Glomerular visceral epithelial cell (primary cell): ENCODE measurements around the gene DUXA.
A peak's percentile ranks its signal among the peaks of the same experiment; 100 is the strongest.
"Not testable (repeated sequence)": the region's sequence is repeated elsewhere in the genome, so short reads cannot be mapped to it uniquely, and the experiment has no call there.

ENCODE experiments used
- DNase-seq: peaks from one replicate; pipeline ENCODE4 v3.0.0-alpha.2; 2016; ENCODE audit errors: extremely low spot score

DUXA gene

DNA sequence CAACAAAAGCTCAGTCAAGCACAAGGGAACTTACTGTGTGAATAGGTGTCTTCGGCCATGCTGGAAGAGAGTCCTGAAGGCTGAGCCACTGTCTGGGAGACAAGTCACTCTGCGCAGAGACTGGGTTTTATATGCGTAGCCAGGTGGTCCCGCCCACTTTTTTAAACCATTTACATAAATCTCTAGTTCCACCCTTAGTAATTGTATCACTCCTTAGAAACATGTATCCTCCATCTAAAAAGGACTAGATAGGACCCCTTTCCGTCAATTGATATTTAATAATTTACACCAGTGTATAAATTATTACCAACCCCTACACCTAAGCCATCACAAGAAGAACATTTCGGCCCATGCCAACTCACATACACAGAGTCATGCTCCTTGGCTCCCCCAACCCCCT lies at the start of gene DUXA:
TSS of gene DUXA (minus strand) at position 101 of the 400 bp plus-strand sequence. CDS start at position 59, 42 bp downstream.
- DNase-seq = no peak

DNA sequence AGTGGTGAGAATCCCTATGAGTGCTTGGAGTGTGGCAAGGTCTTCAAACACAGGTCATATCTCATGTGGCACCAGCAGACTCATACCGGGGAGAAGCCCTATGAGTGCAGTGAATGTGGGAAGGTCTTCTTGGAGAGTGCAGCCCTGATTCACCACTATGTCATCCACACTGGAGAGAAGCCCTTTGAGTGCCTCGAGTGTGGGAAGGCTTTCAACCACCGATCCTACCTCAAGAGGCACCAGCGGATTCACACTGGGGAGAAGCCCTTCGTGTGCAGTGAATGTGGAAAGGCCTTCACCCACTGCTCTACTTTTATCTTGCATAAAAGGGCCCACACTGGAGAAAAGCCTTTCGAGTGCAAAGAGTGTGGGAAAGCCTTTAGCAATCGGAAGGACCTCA lies 44.8 kb upstream of the DUXA start:
- DNase-seq = no peak

DNA sequence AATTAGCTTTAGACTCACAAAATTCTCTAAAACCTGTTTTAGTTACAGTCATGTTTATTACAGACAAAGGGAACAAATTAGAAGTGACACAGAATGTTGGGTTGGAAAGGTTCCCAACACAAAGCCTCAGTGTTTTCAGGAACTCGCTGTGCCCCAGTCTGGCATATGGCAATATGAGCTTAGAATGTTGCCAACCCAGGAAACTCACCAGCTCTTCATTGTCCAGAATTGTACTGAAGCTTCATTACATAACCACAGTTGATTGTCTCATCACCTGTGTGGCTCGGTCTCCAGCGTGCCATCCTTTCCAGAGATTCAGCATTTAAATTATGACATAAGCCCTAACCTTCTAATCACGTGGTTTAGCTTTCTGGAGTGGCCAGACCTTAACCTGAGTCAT lies 43.1 kb upstream of the DUXA start:
- no peak for DNase-seq

DNA sequence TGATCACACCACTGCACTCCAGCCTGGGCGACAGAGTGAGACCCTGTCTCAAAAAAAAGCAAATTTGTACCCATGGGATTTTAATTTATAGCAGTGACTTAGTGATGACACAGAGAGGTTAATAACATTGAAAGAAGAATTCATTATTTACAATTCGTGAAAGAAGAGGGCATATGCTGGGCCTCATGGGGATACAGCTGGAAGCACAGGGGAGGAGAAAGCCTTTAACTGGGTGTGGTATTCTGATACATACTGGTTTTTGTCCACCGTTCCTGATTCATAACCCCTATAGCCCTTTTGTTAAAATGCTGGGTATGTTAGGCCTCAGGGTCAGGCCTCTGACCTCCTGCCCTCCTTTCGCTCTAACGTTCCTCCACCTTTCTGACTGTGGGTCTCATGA lies 34.9 kb upstream of the DUXA start:
- DNase-seq = no peak

DNA sequence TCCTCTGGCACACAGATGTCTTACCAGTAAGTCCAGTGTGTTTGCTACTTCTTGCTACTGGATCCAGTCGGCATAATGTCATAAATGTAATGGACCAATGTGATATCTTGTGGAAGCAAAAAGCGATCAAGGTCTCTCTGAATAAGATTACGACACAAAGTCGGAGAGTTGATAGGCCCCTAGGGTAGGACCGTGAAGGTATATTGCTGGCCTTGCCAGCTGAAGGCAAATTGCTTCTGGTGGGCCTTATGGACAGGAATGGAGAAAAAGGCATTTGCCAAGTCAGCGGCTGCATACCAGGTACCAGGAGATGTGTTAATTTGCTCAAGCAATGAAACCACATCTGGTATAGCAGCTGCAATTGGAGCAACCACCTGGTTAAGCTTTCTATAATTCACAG lies 30.6 kb upstream of the DUXA start:
- DNase-seq = not testable (repeated sequence)

DNA sequence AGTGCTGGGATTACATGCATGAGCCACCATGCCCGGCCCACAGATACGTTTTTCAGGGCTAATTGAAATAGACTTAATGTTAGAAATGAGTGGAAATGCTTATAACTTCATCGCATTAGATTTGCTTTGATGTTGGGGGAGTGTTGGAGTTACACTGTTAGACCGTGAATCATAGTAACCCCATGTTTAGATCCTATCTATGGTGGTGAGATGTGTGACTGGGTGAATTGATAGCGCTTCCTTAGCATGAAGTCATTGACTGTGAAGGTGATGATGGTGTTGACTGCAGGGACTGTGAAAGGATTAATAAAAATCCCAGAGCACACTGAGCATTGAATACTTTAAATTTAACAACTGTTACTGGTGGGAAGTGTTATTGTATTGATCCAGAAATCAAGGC lies 25.7 kb upstream of the DUXA start:
- no peak for DNase-seq

DNA sequence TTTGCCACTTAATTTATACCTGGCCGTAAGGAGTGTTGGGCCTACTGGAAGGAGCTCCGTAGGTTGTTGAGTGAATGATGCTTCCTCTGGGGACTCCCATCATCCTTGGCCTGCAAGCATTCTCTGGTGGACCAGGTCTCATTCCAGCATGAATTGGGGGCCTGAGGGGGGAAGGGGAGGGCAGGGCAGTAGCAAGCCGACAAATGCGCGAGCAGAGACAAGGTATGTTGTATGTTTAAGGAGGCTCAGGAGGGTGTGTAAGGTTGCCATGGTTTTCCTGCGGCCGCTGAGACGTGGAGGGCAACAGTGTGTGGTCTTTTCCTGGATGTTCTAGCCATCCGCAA lies 24.8 kb upstream of the DUXA start:
- DNase-seq = peak; percentile 33

- peak; percentile 83 for DNase-seq
Measured at GRCh38 chr19:57191141-57192076, 24.1 kb upstream of the DUXA start, which contains the start of gene ZNF264. Gene ZNF264 (plus strand): TSS chr19:57191500. CDS start chr19:57191914, 414 bp downstream.

- no peak for DNase-seq
Measured at GRCh38 chr19:57190301-57190700, 23.0 kb upstream of the DUXA start.

DNA sequence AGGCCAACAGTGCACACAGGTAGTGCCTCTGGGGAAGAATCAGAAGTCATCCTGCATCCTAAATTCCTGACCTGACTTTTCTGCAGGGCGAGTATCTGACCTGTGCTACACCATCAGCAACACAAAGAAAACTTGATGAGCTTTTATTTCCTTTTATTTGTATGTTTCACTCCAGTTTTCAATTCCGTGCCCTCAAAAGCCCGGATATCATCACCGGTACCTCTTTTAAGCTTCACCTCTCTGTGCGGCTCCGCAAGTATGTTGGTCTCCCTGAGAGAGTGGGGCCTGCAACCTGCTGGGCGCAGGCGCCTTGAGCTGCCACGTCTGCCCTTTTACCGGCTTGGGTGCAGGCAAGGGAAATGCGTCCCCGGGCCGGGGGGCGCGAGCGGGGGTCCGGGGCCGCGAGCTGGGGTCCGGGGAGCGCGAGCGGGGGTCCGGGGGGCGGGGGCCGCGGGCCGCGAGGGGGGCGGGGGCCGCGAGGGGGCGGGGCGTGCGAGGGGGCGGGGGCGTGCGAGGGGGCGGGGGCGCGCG lies 4.3 kb upstream of the DUXA start:
- no peak for DNase-seq

- no peak for DNase-seq
Measured at GRCh38 chr19:57165846-57166245, 1.4 kb downstream of the DUXA start.

DNA sequence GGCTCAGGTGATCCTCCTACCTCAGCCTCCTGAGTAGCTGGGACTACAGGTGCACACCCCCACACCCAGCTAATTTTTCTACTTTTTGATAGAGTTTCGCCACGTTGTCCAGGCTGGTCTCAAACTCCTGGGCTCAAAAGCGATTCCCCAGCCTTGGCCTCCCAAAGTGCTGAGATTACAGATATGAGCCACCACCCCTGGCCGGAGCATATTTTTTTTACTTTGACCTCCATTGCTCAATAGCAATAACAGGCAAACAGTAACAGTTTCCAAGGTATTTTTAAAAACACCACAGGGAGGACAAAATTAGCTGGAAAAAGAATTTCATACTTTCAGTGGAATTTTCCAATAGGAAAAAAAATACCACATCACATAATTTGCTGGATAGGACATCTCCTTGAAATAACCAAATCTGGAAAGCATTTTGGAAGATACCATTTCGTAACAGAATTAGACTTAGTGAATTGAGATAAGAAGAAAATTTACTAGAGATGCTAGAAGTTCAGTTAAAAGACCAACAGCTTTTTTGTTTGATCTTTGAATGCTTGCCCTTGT lies 5.2 kb downstream of the DUXA start:
- no peak for DNase-seq

DNA sequence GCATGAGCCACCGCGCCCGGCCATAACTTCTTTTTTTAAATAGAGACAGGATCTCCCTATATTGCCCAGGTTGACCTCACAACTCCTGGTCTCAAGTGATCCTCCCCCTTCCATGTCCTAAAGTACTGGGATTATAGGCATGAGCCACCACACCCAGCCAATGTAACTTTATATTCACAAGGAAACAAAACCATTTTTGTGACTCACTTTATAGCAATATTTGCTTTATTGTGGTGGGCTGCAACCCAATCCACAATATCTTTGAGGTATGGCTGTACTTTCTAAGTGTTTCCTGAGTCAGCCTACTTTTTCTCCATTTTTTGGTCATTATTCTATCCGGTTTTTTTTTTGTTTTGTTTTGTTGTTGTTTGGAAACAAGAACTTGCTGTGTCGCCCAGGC lies 14.4 kb downstream of the DUXA start:
- no peak for DNase-seq

DNA sequence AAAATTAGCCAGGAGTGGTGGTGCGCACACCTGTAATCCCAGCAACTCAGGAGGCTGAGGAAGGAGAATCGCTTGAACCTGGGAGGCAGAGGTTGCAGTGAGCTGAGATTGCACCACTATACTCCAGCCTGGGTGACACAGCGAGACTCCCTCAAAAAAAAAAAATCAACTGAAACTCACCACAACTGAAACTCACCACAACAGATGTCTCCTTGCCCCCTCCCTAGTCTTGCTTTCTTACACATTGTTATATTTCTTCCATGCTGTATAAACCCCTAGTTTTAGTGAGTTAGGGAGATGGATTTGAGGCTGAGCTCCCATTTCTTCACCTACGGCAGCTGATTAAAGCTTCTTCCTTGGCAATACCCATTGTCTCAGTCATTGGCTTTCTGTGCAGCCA lies 25.6 kb downstream of the DUXA start:
- DNase-seq = no peak

DNA sequence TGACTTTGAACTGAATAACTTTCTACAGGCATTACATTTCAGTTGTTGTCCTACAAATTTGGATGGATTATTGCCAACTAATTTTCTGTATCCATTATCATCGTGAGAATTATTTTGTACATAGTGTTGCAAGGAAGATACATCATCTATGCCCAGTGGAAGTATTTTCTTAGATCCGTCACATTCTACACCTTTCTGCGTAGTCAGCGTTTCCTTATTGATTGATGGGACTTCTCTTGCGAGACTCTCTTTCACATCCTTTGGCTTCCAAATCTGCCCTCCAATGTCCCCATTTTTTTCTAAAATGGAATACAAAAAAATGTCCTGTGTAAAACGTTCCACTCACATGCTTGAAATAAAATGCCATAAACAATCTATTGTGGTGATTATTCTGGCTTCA lies 31.5 kb downstream of the DUXA start:
- no peak for DNase-seq

- not testable (repeated sequence) for DNase-seq
Measured at GRCh38 chr19:57127403-57127802, 39.9 kb downstream of the DUXA start.

DNA sequence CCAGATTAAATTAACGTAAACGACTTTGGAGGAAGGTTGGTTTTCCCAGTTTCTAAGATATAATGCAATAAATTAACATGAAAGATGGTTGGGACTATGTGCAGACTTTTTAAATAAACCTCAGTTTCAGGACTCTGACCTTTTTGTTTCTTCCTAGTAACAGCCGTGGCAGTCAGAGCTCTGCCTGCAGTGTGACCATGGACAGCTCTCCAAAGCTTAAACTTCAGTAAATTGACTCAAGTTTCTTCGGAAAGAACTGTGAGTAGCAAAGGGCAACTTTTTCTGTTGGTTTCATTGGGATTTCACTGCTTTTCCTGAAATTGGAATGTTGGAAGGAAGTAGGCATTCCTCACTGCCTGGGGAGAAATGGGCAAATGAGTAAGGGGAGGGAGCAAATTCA lies 43.4 kb downstream of the DUXA start:
- DNase-seq = no peak

DNA sequence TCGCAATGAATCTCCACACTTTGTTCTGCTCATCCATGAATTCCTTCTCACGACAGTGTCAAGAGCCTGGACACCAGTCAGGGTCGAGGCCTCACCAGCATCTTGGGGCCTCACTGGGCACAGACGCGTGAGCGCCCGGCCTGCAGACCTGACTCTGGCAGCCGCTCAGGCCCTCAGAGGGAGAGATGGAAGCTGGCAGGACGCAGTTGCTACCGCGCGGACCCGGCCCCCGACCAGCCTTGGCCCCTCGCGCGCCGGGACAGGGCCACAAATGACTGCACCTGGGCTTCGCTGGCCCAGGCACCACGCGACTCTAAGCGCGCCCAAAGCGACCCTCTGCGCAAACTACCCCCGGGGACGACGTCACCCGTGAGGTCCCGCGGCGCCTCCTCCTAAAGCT lies 48.4 kb downstream of the DUXA start:
- DNase-seq = no peak

DNA sequence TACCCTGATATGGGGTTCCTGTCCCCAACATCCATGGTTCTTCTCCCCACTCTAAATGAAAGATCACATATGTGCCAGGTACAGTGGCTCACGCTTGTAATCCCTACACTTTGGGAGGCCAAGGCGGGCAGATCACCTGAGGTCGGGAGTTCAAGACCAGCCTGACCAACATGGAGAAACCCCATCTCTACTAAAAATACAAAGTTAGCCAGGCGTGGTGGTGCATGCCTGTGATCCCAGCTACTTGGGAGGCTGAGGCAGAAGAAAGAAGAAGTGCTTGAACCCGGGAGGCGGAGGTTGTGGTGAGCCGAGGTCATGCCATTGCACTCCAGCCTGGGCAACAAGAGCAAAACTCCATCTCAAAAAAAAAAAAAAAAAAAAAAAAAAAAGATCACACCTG lies 53.8 kb downstream of the DUXA start:
- DNase-seq = not testable (repeated sequence)

GRCh38 chr19:57111329-57111644 lies 56.0 kb downstream of the DUXA start:
- DNase-seq = no peak

DNA sequence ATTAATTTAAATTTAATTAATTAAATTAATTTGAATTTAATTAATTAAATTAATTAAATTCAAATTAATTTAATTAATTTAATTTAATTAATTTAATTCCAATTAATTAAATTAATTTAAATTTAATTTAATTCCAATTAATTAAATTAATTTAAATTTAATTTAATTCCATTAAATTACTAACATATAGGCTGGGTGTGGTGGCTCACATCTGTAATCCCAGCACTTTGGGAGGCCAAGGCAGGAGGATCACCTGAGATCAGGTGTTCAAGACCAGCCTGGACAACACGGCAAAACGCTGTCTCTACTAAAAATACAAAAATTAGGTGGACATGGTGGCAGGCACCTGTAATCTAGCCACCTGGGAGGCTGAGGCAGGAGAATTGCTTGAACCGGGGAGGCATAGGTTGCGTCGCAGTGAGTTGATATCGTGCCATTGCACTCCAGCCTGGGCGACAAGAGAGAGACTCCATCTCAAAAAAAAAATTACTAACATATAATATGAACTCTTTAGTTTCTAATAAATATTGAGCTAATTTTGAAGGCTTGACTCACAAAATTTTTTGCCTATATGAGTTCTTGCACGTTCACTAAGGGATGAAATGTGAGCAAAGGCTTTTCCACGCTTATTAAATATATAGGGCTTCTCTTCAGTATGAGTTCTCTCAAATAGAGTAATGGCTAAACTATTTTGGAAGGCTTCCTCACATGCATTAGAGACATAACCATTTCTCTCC lies 56.5 kb downstream of the DUXA start:
- DNase-seq = no peak

GRCh38 chr19:57106722-57107235 lies 60.5 kb downstream of the DUXA start:
- no peak for DNase-seq
